ENCODE measurements around the gene ADAT1.

Gene ADAT1

GRCh38 chr16:75559564-75560372 is 63.3 kb downstream of the ADAT1 start:
- no peak for TF ChIP-seq REST (IDR thresholded peaks at IDR 0.05; ENCODE audit: insufficient replicate concordance, low read depth)
- H3K27me3 ChIP-seq (ENCODE audit: insufficient read depth, poor library complexity, severe bottlenecking), result peaks cover 10% of the 10 kb centered on the region
- no peak overlapping the region for H3K27ac ChIP-seq (replicated peaks)
- no peak for DNase-seq (ENCODE audit: low read depth in 1 of 2, low spot score in 1 of 2)
- H3K4me3 ChIP-seq (replicated peaks; ENCODE audit: insufficient read depth, low read length), result no peak overlapping the region

- no peak for DNase-seq (ENCODE audit: low read depth in 1 of 2, low spot score in 1 of 2)
- Histone ChIP-seq H3K27ac (replicated peaks) (no peak overlapping the region), H3K4me3 (replicated peaks; ENCODE audit: insufficient read depth, low read length) (no peak overlapping the region), H3K27me3 (ENCODE audit: insufficient read depth, poor library complexity, severe bottlenecking) (peaks cover 11% of the 10 kb centered on the region)
- TF ChIP-seq GABPA (IDR thresholded peaks at IDR 0.05; ENCODE audit: low read depth), result no peak
- TF ChIP-seq POLR2AphosphoS5 (IDR thresholded peaks at IDR 0.05; ENCODE audit: low read depth), result no peak
- TF ChIP-seq REST (IDR thresholded peaks at IDR 0.05; ENCODE audit: insufficient replicate concordance, low read depth), result no peak
- TF ChIP-seq SPI1 (IDR thresholded peaks at IDR 0.05; ENCODE audit: borderline replicate concordance, low read depth), result no peak
- TF ChIP-seq CTCF (IDR thresholded peaks at IDR 0.05; ENCODE audit: insufficient read depth, low read length), result no peak
Measured at GRCh38 chr16:75558846-75559401, 64.2 kb downstream of the ADAT1 start.

GRCh38 chr16:75556431-75556950 is 66.6 kb downstream of the ADAT1 start:
- TF ChIP-seq GABPA (IDR thresholded peaks at IDR 0.05; ENCODE audit: low read depth) (no peak), REST (IDR thresholded peaks at IDR 0.05; ENCODE audit: insufficient replicate concordance, low read depth) (no peak), POLR2AphosphoS5 (IDR thresholded peaks at IDR 0.05; ENCODE audit: low read depth) (no peak), CTCF (IDR thresholded peaks at IDR 0.05; ENCODE audit: insufficient read depth, low read length) (no peak), SPI1 (IDR thresholded peaks at IDR 0.05; ENCODE audit: borderline replicate concordance, low read depth) (no peak)
- Histone ChIP-seq H3K4me3 (replicated peaks; ENCODE audit: insufficient read depth, low read length) (peak overlapping the region; percentile 58; the same call in 1 of the 2 replicates), H3K27ac (replicated peaks) (no peak overlapping the region), H3K27me3 (ENCODE audit: insufficient read depth, poor library complexity, severe bottlenecking) (peaks cover 11% of the 10 kb centered on the region)
- DNase-seq (ENCODE audit: low read depth in 1 of 2, low spot score in 1 of 2), result no peak
